Progenitor cell of endocrine pancreas (in vitro differentiated cells): Measurements from ENCODE around the gene PLA2G2C. TPM values are rescaled to one million over a fixed set of nuclear protein-coding genes. Genes with fewer than 3 reads are reported as not detected.

Experiments used
- DNase-seq: peaks from one replicate; pipeline ENCODE4 v3.0.0; 2021; ENCODE audit warnings: low spot score; ENCODE audit not compliant: unreplicated experiment
- H3K27ac Mint-ChIP-seq: 2 replicates; pipeline ENCODE4 v1.8.0; 2021; ENCODE audit warnings: mild to moderate bottlenecking, moderate library complexity, mixed read lengths
- H3K27me3 Mint-ChIP-seq: 2 replicates; pipeline ENCODE4 v1.8.0; 2021; ENCODE audit warnings: mixed read lengths
- H3K36me3 Mint-ChIP-seq: 2 replicates; pipeline ENCODE4 v1.8.0; 2022; ENCODE audit warnings: mixed read lengths; ENCODE audit not compliant: insufficient read depth
- H3K4me1 Mint-ChIP-seq: 2 replicates; pipeline ENCODE4 v1.8.0; 2021; ENCODE audit warnings: low read depth, mixed read lengths
- H3K4me3 Mint-ChIP-seq: 2 replicates; pipeline ENCODE4 v1.8.0; 2021; ENCODE audit warnings: low read depth, mild to moderate bottlenecking, moderate library complexity, mixed read lengths
- H3K9me3 Mint-ChIP-seq: 2 replicates; pipeline ENCODE4 v1.8.0; 2021; ENCODE audit warnings: low read depth, mixed read lengths
- total RNA-seq: library from RNA; stranded (reverse); gene quantifications from 2 replicates; pipeline ENCODE4 v1.2.1, GENCODE V29; 2021
- TF ChIP-seq, protein P1 (sequence below): fragments of 200-600 bp; sonication (generic); IDR thresholded peaks from one replicate; pipeline ENCODE4 v1.5.0; 2021; ENCODE audit warnings: antibody characterized with exemption, mild to moderate bottlenecking; ENCODE audit not compliant: unreplicated experiment

Gene PLA2G2C
- total RNA-seq, 1 donor from 2014 or later, result not detected

DNA sequence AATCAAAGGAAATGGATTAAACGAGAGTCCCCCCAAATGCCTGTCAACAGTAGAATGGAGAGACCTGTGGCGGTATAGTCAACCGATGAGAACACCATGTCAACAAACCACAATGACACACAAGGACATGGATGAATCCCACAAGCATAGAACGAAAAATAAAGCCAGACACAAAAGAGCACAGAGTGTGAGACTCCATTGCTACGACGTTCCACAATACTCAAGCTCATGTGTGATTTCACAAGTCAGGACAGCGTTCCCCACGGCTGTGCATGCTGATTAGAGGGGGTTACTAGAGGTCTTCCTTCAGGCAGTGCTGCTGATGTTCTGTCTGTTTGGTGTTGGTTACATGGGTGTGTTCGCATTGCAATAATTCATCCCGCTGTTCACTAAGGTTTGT lies 61.2 kb downstream of the PLA2G2C start:
- TF ChIP-seq, protein P1, sequence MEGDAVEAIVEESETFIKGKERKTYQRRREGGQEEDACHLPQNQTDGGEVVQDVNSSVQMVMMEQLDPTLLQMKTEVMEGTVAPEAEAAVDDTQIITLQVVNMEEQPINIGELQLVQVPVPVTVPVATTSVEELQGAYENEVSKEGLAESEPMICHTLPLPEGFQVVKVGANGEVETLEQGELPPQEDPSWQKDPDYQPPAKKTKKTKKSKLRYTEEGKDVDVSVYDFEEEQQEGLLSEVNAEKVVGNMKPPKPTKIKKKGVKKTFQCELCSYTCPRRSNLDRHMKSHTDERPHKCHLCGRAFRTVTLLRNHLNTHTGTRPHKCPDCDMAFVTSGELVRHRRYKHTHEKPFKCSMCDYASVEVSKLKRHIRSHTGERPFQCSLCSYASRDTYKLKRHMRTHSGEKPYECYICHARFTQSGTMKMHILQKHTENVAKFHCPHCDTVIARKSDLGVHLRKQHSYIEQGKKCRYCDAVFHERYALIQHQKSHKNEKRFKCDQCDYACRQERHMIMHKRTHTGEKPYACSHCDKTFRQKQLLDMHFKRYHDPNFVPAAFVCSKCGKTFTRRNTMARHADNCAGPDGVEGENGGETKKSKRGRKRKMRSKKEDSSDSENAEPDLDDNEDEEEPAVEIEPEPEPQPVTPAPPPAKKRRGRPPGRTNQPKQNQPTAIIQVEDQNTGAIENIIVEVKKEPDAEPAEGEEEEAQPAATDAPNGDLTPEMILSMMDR, result no peak
- no peak for DNase-seq

GRCh38 chr1:20124456-20125057 lies 61.8 kb downstream of the PLA2G2C start:
- no peak overlapping the region for H3K4me3 Mint-ChIP-seq
- TF ChIP-seq, protein P1, result no peak
- H3K36me3 Mint-ChIP-seq, result no peaks in the 10 kb centered on the region
- no peak for DNase-seq
- H3K27me3 Mint-ChIP-seq, result peaks cover 28% of the 10 kb centered on the region
- H3K9me3 Mint-ChIP-seq, result no peaks in the 10 kb centered on the region
- no peaks in the 10 kb centered on the region for H3K4me1 Mint-ChIP-seq
- no peak overlapping the region for H3K27ac Mint-ChIP-seq

More for the DNA sequence above, 61.2 kb downstream of the PLA2G2C start:
- peaks cover 24% of the 10 kb centered on the region for H3K27me3 Mint-ChIP-seq
- no peaks in the 10 kb centered on the region for H3K4me1 Mint-ChIP-seq
- no peak overlapping the region for H3K4me3 Mint-ChIP-seq
- H3K9me3 Mint-ChIP-seq, result peaks cover 4% of the 10 kb centered on the region
- no peak overlapping the region for H3K27ac Mint-ChIP-seq
- no peaks in the 10 kb centered on the region for H3K36me3 Mint-ChIP-seq

- no peak for DNase-seq
- Mint-ChIP-seq H3K27ac (no peak overlapping the region), H3K27me3 (peaks cover 30% of the 10 kb centered on the region), H3K9me3 (no peaks in the 10 kb centered on the region), H3K4me1 (no peaks in the 10 kb centered on the region), H3K36me3 (no peaks in the 10 kb centered on the region), H3K4me3 (no peak overlapping the region)
- TF ChIP-seq, protein P1, result no peak
These were observed 62.4 kb downstream of the PLA2G2C start for GRCh38 chr1:20123722-20124455.

DNA sequence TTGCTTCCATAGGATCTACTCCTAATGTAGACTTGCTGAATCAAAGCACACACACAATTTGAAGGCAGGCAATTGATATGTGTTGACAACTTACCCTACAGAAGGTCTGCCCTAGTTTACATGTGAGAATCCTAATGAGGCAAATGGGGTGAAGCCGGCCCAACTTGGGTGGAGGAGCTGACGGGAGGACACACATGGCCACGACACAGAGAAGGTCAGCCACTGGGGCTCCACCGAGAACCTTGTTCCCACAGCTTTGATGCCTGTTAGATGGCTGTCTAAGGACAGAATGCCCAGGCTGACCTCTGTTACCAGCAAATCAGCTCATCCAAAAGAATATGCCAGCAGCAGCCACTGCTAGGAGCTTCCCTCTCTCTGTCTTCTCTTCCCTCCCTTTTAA lies 65.5 kb downstream of the PLA2G2C start:
- H3K27me3 Mint-ChIP-seq, result peaks cover 44% of the 10 kb centered on the region
- no peaks in the 10 kb centered on the region for H3K4me1 Mint-ChIP-seq
- no peak overlapping the region for H3K27ac Mint-ChIP-seq
- no peak overlapping the region for H3K4me3 Mint-ChIP-seq
- no peaks in the 10 kb centered on the region for H3K36me3 Mint-ChIP-seq
- DNase-seq, result no peak
- TF ChIP-seq, protein P1, result no peak
- H3K9me3 Mint-ChIP-seq, result no peaks in the 10 kb centered on the region

- H3K36me3 Mint-ChIP-seq, result no peaks in the 10 kb centered on the region
- TF ChIP-seq, protein P1, result no peak
- DNase-seq, result no peak
- peaks cover under 1% of the 10 kb centered on the region for H3K4me1 Mint-ChIP-seq
- H3K4me3 Mint-ChIP-seq, result no peak within 1 kb of the TSS
- peaks cover 42% of the 10 kb centered on the region for H3K27me3 Mint-ChIP-seq
- no peaks in the 10 kb centered on the region for H3K9me3 Mint-ChIP-seq
- no peak within 1 kb of the TSS for H3K27ac Mint-ChIP-seq
These were observed 67.0 kb downstream of the PLA2G2C start, which contains the start of gene PLA2G2D for GRCh38 chr1:20119347-20119746. PLA2G2D (minus strand) TSS chr1:20119536; CDS start chr1:20119498, 38 bp downstream.
